Fibroblast of the conjunctiva (primary cell): ENCODE results near the gene NRDC.
"Not testable (repeated sequence)": the region's sequence is repeated elsewhere in the genome, so short reads cannot be mapped to it uniquely, and the experiment has no call there.

Experiments
- DNase-seq: peaks from one replicate; pipeline ENCODE4 v3.0.0-alpha.2; 2010; ENCODE audit warnings: low read depth

NRDC gene

DNA sequence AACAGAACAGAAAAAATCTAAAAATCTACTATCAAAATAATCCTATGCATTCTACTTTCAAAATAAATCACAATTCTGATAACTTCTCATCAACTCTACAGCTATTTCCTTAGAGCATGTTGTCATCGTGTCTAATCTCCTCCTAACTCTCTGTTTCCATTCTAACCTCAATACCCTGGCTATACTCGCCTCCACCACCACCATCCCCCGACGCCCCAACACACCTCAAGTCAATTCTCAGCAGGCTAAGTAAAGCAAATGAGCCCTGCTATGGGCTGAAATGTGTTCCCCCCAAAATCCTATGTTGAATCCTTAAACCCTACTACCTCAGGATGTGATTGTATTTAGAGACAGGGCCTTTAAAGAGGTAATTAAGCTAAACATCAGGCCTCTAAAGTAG is 34.6 kb downstream of the NRDC start:
- DNase-seq: no peak

DNA sequence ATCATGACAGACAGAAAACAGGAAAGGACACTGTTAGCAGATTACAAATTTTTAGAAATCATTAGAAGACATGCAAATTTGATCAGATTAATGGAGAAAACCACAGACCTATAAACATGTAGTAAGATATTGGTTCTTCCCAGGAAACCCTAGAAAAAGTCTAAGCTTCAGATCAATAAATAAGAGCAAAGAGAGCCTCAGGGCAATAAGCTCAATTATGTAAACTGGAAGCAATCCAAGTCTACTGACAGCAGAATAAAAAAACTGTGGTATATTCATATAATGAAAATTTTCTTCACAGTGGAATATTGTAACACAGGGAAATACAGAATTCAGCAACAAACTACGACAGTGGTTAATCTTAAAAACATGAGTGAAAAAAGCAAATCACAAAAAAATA is 36.3 kb downstream of the NRDC start:
- DNase-seq: no peak

DNA sequence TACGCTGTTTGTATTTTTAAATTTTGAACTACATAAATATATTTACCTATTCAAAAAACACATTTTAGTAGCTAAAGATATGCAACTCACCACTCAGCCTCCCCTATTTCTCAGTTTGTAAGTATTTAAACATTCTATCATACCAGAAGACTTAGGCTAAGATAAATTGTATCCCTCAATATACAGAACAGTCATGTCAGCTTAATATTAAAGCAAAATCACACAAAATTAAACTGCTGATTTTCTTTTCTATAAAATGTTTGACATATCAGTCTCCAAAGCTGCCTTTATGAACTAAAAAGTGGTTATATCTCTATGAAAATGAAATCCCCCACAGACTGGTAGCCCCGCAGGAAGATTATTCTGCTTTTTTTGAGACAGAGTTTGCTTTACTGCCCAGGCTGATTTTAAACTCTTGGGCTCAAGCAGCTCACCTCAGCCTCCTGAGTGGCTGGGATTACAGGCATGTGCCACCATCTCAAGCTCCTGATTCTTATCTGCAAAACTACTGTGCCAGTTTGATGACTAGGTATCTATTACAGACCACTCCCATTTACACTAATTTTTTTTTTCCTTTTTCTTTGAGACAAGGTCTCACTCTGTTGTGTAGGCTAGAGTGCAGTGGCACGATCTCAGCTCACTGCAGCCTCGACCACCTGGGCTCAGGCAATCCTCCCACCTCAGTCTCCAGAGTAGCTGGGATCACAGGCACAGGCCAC is 37.6 kb downstream of the NRDC start:
- DNase-seq: no peak

DNA sequence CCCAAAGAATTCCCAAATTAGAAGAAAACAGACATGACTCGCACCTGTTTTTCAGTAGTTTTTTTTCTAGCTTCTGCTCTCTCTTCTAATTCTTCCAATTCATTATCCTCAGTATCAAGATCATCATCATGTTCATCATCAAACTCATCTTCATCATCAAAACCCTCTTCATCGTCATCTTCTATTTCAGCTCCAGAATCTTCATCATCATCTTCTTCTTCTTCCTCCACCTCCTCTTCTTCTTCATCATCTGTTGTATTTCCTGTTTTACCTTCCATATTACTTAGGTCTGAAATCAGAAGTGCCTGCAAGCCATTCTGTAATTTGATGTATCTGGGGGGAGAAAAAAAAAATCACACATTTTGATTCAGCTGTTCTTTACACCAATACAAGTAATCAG is 38.3 kb downstream of the NRDC start:
- no peak for DNase-seq

DNA sequence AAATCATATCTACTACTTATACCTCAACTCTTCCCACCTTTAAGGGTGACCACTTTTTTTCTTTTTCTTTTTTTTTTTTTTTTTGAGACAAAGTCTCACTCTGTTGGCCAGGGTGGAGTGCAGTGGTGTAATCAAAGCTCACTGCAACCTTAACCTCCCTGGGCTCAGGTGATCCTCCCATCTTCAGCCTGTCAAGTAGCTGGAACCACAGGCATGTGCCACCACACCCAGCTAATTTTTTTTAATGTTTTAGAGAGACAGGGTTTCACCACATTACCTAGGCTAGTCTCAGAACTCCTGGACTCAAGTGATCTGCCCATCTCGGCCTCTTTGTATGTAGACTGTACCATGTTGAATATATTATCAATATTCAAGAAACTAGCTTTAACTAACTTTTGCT is 39.4 kb downstream of the NRDC start:
- no peak for DNase-seq

DNA sequence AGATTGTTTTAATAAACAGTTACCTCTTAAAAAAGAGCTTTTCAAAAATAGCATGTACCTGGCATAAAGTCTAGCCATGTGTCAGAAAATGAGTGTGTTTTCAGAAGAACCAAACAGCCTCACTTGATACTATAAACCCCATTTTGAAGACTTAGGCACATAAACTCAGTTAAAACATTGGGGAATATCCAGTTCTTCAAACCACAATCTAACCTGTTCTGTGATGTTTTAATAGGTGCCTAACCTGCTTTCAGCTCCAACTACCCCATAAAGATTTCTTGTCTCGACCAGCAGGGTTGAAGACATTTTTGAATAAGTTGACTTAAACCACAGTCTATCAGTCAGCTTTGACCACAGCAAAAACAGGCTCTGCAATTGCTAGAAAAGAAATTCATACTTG is 41.3 kb downstream of the NRDC start:
- no peak for DNase-seq

DNA sequence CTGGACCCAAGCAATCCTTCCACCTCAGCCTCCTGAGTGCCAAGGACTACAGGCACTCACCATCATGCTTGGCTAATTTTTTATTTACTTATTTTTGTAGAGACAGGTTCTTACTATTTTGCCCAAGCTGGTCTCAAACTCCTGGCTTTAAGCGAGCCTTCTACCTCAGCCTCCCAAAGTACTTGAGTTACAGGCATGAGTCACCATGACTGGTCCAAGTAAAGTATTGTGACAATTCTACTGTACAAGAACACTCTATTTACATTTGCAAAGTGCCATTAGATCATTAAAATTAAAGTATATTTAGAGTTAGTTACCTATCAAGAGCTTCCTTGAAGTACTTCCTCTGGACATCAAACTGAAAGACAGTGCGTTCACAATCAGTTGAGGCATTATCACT is 44.8 kb downstream of the NRDC start:
- DNase-seq: no peak

DNA sequence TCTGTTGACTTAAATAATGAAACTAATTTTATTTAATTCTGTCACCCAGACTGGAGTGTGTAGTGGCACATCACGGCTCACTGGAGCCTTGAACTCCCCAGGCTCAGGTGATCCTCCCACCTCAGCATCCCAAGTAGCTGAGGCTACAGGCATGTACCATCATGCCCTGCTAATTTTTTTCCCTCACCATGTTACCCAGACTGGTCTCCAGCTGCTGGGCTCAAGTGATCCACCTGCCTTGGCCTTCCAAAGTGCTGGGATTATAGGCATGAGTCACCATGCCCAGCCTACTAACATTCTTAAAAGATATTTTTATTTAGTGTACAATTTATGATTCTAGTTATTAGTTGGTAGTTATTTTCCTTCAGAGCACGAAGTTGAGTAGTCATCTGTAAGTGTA is 49.5 kb downstream of the NRDC start:
- DNase-seq: no peak

DNA sequence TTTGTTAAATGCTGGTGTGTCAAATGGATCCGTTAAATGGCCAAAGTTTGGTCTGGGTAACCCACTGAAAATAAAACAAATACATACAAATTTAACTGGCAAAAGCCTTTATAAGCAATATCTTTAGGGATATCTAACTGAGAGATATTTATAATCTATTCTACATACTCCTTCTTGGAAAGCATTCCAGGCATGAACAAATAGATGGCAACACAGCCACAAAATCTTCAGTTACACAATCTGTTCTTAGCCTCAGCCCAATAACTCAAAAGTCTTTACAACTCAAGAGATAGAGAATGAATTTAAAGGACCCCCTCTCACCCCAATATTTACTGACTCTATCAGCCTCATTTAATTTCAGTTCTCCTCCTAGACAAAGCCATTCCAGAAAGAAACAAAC is 58.7 kb downstream of the NRDC start:
- DNase-seq: no peak

DNA sequence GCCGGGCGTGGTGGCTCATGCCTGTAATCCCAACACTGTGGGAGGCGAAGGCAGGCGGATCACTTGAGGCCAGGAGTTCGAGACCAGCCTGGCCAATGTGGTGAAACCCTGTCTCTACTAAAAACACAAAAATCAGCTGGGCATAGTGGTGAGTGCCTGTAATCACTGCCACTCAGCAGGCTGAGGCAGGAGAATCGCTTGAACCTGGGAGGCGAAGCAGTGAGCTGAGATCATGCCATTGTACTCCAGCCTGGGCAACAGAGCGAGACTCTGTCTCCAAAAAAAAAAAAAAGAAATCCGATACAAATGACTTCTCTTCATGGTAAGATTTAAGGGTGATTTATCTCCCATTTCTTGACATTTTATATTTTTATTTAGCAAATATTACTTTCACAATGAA is 59.5 kb downstream of the NRDC start:
- DNase-seq: not testable (repeated sequence)

DNA sequence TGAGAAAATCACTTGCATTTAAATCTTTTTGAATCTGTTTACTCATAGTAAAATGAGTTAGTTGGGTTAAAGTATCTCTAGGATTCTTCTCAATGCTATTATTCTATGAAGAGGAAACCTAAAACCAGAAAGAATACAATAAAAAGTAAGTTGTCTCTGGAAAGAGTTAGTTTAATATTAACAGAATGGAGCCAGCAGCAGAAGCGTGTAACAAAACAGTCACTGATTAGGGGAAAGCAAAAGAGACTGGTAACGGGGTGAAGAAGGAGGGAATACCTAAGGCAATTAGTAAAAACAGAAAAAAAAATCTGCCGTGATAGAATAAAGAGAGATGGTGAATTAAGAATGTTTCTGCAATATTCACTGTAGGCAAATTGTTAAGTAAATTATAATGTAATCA is 60.0 kb downstream of the NRDC start:
- no peak for DNase-seq

DNA sequence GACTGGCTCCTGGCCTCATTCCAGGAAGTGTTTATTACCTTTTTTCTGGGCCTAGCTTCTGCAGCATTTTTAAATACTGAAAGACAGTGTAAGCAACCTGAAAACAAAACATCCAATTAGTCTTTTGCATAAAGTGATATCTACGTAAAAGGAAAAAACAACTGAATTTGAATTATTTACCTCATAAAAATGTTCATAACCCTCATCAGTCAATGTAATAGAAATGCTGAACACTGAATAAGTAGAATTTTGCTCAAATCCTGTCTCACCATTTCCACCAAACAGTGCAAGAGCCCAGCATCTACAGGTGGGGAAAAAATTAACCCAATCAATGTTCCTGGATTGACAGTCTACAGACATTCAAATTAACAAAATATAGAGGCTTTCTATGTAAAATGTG is 64.0 kb downstream of the NRDC start:
- no peak for DNase-seq

DNA sequence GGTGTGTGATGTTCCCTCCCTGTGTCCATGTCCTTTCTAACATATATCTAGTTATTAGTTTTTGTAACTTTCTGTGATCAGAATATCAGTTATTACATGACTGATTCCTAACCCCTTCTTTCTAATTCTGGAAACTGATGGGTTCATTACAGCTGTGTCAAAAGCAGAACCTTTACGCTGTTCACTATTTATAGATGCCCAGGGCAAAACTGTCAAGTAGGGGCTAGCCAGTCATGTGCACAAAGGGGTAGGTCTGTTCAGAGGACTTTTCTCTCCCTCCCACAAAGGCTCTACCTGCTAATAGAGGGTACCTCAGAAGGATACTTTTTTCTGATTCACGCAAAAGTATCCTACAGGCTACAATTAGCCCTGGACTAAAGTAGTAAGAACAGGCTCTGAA is 79.2 kb downstream of the NRDC start:
- no peak for DNase-seq

DNA sequence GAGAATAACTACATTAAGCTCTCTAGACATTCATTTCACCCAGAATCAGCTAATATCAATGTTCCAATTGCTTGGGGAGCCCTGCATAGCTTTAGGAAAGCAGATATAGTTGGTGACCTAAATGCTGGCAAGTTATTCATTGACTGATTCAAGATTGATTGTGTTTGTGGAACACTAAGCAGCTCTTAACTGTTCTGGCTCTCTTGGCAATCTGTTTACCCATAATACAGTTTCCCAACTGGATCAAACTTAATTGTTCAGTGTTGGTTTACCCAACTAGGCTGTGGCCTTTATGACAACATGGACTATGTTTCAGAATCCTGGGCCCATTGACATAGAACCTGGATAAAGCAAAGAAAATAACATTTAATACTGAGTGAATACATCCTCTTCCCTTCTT is 83.7 kb downstream of the NRDC start:
- no peak for DNase-seq

DNA sequence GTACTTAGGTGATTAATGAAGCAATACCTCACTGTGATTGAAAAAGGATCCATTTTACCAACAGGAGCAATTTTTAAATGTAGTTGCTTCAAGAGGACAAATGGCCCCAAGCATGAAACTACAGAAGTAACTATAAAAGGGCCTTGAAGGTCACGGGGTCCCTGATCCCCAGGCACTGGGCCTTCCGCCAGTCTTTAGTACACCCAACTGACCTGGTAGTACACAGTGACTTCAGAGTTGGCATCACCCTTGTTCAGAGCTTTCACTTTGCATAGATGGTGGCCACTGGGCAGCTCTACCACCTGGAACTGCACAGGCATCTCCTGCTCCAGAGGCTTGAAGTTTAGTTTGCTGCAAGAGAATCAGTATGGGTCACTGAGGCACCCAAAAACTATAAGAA is 84.3 kb downstream of the NRDC start:
- no peak for DNase-seq

DNA sequence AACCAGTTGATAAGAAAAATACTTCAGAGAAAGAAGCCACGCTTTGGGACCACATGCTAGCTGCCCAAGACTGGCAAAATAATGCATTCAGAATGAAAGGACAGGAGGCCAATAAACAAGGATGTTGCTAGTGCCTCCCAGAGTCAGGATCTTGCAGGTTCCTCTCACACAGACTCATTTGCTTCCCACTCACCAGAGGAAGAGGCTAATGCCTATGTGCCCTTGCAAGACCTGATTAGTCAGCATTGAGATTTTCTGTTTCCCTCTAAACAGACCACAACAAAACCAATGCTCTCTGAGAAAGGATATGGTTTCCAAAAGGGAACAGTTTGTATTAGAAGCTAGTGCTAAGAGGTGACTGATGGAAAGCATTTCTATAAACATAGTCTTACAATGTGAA is 85.7 kb downstream of the NRDC start:
- DNase-seq: peak; percentile 2

DNA sequence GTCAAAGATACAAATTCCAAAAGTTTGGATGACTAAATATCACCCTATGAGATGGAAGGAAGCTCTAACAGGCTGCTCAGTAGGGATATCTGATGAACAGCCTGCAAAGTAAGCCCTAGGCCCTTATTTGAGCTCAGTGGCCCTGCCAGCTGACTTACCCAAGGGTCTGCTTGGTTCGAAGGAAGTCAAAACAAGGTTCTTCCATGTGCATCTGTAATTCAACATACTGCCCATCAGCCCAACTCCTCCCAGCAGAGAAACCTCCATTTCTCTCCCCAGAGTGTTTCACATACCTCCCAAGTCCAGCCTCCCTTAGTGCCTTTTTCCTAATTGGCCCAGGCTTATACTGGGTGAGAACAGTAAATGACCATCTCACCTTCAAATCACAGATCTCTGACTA is 86.6 kb downstream of the NRDC start:
- no peak for DNase-seq

DNA sequence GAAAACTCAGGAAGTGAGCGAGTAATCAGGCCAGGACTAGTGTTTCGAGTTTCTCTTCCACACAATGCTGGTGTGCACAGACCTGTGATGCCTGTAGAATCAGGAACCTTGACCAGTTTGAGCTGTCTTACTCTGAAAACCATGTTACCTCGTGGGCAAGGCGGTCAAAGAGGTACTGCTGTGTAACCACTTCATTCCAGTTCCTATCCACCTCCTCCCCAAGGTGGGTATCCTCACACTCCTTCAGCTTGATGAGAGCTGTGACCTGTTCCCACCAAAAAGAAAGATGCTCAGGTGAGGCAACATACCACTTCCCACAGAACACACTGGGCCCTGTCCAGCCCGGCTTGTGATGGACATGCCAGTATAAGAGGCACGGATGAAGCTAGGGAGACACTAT is 88.1 kb downstream of the NRDC start:
- DNase-seq: no peak

DNA sequence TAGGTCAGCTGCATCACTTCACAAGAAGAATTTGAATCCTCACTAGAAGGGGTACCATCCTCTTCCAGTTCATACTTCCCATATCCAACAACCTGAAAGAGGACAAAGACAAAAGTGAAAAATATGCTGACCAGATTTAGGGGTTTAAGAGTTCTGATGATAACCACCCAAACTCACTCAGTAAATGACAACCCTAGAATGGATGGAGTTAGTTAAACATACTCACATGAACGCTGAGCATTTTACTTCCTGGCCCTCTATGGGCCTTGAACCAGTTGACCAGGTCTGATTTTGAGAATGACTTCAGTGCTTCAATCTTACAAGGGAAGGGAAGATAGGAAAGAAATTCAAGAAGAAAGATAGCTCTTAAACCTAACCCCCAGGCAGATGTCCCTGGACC is 89.2 kb downstream of the NRDC start:
- DNase-seq: no peak

DNA sequence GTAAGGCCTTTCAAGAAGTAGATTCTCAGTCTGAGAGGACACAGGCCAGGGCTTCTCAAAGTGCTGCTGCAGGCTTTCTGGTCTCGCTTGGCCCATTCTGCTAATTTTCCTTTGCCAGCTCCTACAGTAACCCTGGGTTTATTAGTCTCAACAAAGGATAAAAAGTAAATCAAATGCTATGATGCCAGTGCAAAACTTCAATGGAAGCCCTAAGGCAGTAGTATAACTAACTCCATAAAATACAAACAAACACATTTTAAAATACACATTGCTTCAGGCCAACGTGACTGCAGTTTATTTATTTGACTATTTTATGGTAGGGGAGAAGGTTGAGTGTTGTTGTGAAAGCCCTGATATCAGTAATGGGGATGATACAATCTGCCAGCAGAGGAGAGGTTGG is 89.6 kb downstream of the NRDC start:
- no peak for DNase-seq

DNA sequence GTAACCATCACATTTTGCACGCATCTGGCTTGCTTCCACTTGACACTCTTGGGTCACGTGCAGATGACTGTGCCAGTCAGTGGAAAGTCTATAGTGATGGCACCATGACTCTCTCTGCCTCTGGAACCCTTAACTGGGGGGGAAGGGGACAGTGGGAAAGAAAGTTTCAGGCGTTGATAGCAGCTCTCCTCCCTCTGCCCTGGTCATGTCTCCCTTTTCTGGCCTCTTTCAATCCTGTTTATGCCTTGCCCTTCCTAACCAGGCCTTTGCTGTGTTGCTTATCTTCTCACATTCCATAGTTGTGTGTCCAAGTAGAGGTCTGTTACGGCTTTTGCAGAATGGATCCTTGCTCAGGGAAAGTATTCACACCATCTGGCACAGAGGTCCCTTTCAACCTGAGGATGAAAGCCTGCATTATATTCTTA is 93.5 kb downstream of the NRDC start:
- no peak for DNase-seq

DNA sequence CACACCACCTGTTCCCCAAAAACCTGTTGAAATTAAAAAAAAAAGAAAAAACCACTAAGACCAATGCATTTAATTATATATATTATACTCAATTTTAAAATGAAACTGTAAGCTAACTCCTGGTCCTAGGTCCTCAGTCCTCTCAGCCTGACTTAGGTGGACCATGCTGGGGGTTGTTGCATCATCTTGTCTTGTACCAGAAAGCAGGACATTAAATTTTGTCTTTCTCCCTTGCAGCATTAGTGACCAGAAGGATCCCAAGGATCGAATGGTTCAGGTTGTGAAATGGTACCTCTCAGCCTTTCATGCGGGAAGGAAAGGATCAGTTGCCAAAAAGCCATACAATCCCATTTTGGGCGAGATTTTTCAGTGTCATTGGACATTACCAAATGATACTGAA is 97.6 kb downstream of the NRDC start:
- DNase-seq: no peak

DNA sequence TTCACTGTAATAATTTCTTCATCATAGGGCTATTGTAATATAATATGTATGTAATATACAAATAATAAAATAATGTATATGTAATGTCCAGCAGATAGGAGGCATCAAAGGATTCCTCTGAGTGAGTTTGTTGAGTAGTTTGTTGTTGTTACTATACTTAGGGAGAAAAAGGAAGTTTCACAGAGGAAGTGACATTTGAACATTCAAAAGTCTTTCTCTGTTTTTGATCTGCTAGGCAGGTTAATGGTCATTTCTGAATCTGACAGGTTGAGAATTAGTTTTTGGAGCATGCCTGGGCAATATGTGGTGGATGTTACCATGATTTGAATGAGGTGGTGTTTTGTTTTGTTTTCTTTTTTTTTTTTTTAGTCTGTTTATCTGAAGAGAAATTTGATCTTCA is 102.1 kb downstream of the NRDC start:
- no peak for DNase-seq

DNA sequence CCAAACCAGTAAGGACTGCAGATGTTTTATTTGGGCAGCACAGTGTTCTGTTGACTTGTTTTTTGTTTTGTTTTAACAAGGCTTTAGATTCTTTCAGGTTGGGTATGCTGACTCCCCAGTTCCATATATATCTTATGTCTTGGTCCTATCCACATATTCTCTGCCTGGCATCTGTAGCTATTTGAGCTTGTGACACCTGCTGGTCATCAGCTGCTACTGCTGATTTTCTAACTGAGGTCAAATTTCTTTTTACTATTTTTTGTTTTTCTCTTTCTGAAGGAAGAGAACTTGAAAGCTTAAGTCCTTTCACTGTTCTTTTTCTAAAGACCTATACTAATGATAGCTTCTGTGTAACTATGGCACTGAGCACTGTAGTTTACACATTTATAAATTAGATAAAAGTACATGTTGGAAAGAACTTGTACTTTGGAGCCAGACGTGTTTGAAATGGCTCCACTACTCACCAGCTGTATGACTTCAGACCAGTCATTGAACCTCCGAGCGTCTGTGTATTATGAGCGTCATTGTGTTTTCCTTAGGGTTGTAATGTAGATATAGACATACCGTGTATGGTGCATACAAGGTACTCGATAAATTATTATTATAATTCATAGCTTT is 109.4 kb downstream of the NRDC start:
- DNase-seq: peak; percentile 63
